ENCODE results near the gene FLYWCH1. TPM values are rescaled to one million over a fixed set of nuclear protein-coding genes. Genes with fewer than 3 reads are reported as not detected.

Gene FLYWCH1
- total and polyA plus RNA-seq, 4 donors: 3.9 to 12.2 (median 7.8) TPM

- Histone ChIP-seq H3K36me3 (ENCODE audit: control insufficient read depth in 4 of 4, insufficient read depth in 3 of 4, low read depth in 1 of 4, low read length in 3 of 4) (peaks cover 0 to 15% (median 0%) of the 10 kb centered on the region in 4 donors), H3K4me3 (ENCODE audit: low read depth in 1 of 3, low read length in 3 of 3) (no peak overlapping the region), H3K9me3 (ENCODE audit: control insufficient read depth in 4 of 4, low read length in 3 of 4) (no peaks in the 10 kb centered on the region), H3K4me1 (ENCODE audit: control insufficient read depth in 4 of 4, insufficient read depth in 4 of 4, low read length in 3 of 4) (no peaks in the 10 kb centered on the region), H3K9ac (ENCODE audit: low read depth in 1 of 2, low read length in 2 of 2) (no peak overlapping the region), H3K27me3 (ENCODE audit: control insufficient read depth in 4 of 4, insufficient read depth in 4 of 4, low read length in 3 of 4) (no peaks in the 10 kb centered on the region), H3K27ac (ENCODE audit: low read depth in 1 of 2, low read length in 2 of 2) (no peak overlapping the region)
- 97% methylated on average over 4 of the region's 4 CpGs for WGBS
- TF ChIP-seq JUND (IDR thresholded peaks at IDR 0.05) (no peak), EGR1 (IDR thresholded peaks at IDR 0.05; ENCODE audit: low read depth in 2 of 2) (no peak), NR2F2 (IDR thresholded peaks at IDR 0.05) (no peak), ZBTB33 (IDR thresholded peaks at IDR 0.05) (no peak), RAD21 (IDR thresholded peaks at IDR 0.05) (no peak), REST (IDR thresholded peaks at IDR 0.05) (no peak), SP1 (IDR thresholded peaks at IDR 0.05) (no peak), TAF1 (conservative IDR thresholded peaks at IDR 0.05) (no peak), RXRA (IDR thresholded peaks at IDR 0.05) (no peak), ATF3 (IDR thresholded peaks at IDR 0.05) (no peak), GABPA (IDR thresholded peaks at IDR 0.05 in 1 of 2, conservative IDR thresholded peaks at IDR 0.05 in 1 of 2) (no peak), HNF4G (IDR thresholded peaks at IDR 0.05) (no peak)
- TF ChIP-seq, protein P1, sequence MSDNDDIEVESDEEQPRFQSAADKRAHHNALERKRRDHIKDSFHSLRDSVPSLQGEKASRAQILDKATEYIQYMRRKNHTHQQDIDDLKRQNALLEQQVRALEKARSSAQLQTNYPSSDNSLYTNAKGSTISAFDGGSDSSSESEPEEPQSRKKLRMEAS (IDR thresholded peaks at IDR 0.05): no peak
- DNase-seq (ENCODE audit: low spot score): no peak
These were observed 34.9 kb downstream of the FLYWCH1 start for GRCh38 chr16:2946649-2947048.

- no peaks in the 10 kb centered on the region for H3K4me1 ChIP-seq (ENCODE audit: control insufficient read depth in 4 of 4, insufficient read depth in 4 of 4, low read length in 3 of 4)
- no peaks in the 10 kb centered on the region for H3K9me3 ChIP-seq (ENCODE audit: control insufficient read depth in 4 of 4, low read length in 3 of 4)
- peaks cover 0 to 2% (median 0%) of the 10 kb centered on the region in 4 donors for H3K27me3 ChIP-seq (ENCODE audit: control insufficient read depth in 4 of 4, insufficient read depth in 4 of 4, low read length in 3 of 4)
- no peak overlapping the region for H3K4me3 ChIP-seq (ENCODE audit: low read depth in 1 of 3, low read length in 3 of 3)
- peaks cover 0 to 10% (median 0%) of the 10 kb centered on the region in 4 donors for H3K36me3 ChIP-seq (ENCODE audit: control insufficient read depth in 4 of 4, insufficient read depth in 3 of 4, low read depth in 1 of 4, low read length in 3 of 4)
- no peak for TF ChIP-seq ATF3 (IDR thresholded peaks at IDR 0.05)
- no peak for TF ChIP-seq SP1 (IDR thresholded peaks at IDR 0.05)
- no peak for TF ChIP-seq JUND (IDR thresholded peaks at IDR 0.05)
- TF ChIP-seq YY1 (IDR thresholded peaks at IDR 0.05): no peak
- no peak for TF ChIP-seq FOXA2 (IDR thresholded peaks at IDR 0.05)
- TF ChIP-seq, protein P2, sequence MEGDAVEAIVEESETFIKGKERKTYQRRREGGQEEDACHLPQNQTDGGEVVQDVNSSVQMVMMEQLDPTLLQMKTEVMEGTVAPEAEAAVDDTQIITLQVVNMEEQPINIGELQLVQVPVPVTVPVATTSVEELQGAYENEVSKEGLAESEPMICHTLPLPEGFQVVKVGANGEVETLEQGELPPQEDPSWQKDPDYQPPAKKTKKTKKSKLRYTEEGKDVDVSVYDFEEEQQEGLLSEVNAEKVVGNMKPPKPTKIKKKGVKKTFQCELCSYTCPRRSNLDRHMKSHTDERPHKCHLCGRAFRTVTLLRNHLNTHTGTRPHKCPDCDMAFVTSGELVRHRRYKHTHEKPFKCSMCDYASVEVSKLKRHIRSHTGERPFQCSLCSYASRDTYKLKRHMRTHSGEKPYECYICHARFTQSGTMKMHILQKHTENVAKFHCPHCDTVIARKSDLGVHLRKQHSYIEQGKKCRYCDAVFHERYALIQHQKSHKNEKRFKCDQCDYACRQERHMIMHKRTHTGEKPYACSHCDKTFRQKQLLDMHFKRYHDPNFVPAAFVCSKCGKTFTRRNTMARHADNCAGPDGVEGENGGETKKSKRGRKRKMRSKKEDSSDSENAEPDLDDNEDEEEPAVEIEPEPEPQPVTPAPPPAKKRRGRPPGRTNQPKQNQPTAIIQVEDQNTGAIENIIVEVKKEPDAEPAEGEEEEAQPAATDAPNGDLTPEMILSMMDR (IDR thresholded peaks at IDR 0.05; ENCODE audit: low read depth, low read length, missing input control): no peak
- no peak for TF ChIP-seq REST (IDR thresholded peaks at IDR 0.05)
- TF ChIP-seq GABPA (IDR thresholded peaks at IDR 0.05 in 1 of 2, conservative IDR thresholded peaks at IDR 0.05 in 1 of 2): no peak
- H3K27ac ChIP-seq (ENCODE audit: low read depth in 1 of 2, low read length in 2 of 2): no peak overlapping the region
- H3K9ac ChIP-seq (ENCODE audit: low read depth in 1 of 2, low read length in 2 of 2): no peak overlapping the region
- DNase-seq (ENCODE audit: low spot score): no peak
- 91% methylated on average over 36 of the region's 36 CpGs for WGBS
These were observed 37.3 kb downstream of the FLYWCH1 start for GRCh38 chr16:2948807-2949704.

All from liver (tissue), 9 donors.